PFSK-1 (cell line): ENCODE data around the gene PHAF1.

ENCODE experiments used
- FOXP2 ChIP-seq: optimal IDR thresholded peaks from 2 replicates; pipeline ENCODE3; 2011; ENCODE audit warnings: borderline replicate concordance, control low read depth, inconsistent platforms; ENCODE audit not compliant: insufficient read depth; ENCODE audit errors: extremely low read length, extremely low read depth
- POLR2AphosphoS5 ChIP-seq: IDR thresholded peaks from 2 replicates; pipeline ENCODE4 v1.6.1; 2012; ENCODE audit warnings: low read depth, mild to moderate bottlenecking, control low read depth, low read length, moderate library complexity
- SIN3A ChIP-seq: IDR thresholded peaks from 2 replicates; pipeline ENCODE4 v1.6.1; 2012; ENCODE audit warnings: mild to moderate bottlenecking, low read length, moderate library complexity, borderline replicate concordance; ENCODE audit not compliant: insufficient read depth
- TAF1 ChIP-seq: IDR thresholded peaks from 2 replicates; pipeline ENCODE4 v1.6.1; 2012; ENCODE audit warnings: low read length, control low read depth, borderline replicate concordance; ENCODE audit not compliant: insufficient read depth
- TF ChIP-seq, protein P1 (sequence below), 2 experiments: IDR thresholded peaks; 2 replicates each; pipeline versions ENCODE4 v1.6.1 to v1.8.0; 2011 to 2012; ENCODE audit warnings: low read depth in 2 of 2, low read length in 2 of 2, control low read depth in 1 of 2, inconsistent platforms in 1 of 2, mild to moderate bottlenecking in 1 of 2, moderate library complexity in 1 of 2; ENCODE audit not compliant: insufficient read depth in 1 of 2

Gene PHAF1

DNA sequence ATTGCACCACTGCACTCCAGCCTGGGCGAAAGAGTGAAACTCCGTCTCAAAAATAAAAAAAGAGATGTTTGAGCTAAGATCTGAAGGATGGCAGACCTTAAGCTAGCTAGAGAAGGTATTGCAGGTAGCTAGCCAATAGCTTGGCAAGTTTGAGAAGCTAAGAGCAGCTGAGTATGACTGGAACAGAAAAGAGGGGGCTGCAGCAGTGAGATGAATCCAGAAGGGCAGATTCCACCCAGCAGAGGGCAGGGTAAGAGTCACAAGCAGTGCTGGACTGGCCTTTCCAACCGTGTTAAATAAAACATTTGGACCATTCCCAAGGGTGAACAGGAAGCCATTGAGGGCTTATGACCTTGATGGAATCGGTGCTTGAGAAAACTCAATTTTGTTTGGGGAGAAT lies 5.7 kb upstream of the PHAF1 start:
- TF ChIP-seq POLR2AphosphoS5: no peak
- TF ChIP-seq, protein P1, sequence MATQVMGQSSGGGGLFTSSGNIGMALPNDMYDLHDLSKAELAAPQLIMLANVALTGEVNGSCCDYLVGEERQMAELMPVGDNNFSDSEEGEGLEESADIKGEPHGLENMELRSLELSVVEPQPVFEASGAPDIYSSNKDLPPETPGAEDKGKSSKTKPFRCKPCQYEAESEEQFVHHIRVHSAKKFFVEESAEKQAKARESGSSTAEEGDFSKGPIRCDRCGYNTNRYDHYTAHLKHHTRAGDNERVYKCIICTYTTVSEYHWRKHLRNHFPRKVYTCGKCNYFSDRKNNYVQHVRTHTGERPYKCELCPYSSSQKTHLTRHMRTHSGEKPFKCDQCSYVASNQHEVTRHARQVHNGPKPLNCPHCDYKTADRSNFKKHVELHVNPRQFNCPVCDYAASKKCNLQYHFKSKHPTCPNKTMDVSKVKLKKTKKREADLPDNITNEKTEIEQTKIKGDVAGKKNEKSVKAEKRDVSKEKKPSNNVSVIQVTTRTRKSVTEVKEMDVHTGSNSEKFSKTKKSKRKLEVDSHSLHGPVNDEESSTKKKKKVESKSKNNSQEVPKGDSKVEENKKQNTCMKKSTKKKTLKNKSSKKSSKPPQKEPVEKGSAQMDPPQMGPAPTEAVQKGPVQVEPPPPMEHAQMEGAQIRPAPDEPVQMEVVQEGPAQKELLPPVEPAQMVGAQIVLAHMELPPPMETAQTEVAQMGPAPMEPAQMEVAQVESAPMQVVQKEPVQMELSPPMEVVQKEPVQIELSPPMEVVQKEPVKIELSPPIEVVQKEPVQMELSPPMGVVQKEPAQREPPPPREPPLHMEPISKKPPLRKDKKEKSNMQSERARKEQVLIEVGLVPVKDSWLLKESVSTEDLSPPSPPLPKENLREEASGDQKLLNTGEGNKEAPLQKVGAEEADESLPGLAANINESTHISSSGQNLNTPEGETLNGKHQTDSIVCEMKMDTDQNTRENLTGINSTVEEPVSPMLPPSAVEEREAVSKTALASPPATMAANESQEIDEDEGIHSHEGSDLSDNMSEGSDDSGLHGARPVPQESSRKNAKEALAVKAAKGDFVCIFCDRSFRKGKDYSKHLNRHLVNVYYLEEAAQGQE (IDR thresholded peaks at IDR 0.05; ENCODE audit: insufficient read depth in 1 of 2, low read depth in 2 of 2, low read length in 2 of 2): no peak
- no peak for TF ChIP-seq TAF1
- TF ChIP-seq SIN3A: no peak
- TF ChIP-seq FOXP2: no peak

DNA sequence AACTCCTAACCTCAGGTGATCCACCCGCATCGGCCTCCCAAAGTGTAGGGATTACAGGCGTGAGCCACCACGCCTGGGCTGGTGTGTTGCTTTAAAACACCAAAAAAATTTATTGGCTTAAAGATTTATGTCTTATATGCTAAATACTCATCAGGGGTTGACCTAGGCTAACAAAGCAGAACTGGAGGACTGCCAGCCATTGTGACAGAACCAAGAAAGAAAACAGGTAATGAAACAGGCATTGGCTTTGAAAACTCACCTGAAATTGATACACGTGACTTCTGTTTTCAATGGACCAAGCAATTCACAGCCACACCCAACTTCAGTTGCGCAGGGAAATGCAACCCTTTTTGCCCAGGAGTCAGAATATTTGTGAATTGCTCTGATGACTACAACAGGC lies 4.9 kb upstream of the PHAF1 start:
- TF ChIP-seq POLR2AphosphoS5: no peak
- TF ChIP-seq, protein P1 (IDR thresholded peaks at IDR 0.05; ENCODE audit: insufficient read depth in 1 of 2, low read depth in 2 of 2, low read length in 2 of 2): no peak
- TF ChIP-seq FOXP2: no peak
- no peak for TF ChIP-seq TAF1
- TF ChIP-seq SIN3A: no peak

DNA sequence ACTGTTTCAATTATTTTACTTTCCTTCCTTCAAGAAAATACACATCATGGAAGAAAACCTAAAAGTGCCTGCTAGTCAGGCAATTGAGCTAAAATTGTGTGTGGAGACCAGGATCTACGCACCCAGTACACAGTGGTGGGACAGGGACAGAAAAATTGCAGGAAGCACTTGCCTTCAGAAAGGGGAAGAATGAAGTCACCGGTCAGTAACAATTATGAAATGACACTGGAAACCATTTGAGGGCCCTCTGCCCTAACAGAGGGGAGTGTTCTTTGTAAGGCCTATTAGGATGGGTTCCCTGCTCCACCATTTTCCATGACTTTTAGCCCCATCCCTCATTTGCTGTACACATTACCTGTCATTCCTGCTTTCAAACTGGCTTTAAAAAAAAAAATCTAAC lies 4.5 kb upstream of the PHAF1 start:
- TF ChIP-seq SIN3A (no peak), POLR2AphosphoS5 (no peak), FOXP2 (no peak), TAF1 (no peak)
- TF ChIP-seq, protein P1 (IDR thresholded peaks at IDR 0.05; ENCODE audit: insufficient read depth in 1 of 2, low read depth in 2 of 2, low read length in 2 of 2): no peak

DNA sequence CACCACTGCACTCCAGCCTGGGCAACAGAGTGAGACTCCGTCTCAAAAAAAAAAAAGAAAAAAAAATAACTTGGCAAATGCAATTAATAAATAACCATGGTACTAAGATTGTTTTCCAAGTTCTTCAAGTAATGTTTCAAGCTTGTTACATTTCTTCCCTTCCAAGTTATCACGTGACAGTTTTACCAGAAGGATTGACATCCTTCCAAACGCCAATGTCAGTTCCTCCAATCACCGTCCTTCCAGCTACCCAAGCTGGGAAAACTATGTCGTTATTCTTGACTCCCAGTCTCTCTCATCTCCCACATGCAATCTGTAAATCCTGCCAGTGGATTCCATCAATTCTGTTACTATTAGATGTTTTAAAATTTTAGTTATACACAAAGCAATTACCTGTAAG lies 3.9 kb upstream of the PHAF1 start:
- no peak for TF ChIP-seq FOXP2

DNA sequence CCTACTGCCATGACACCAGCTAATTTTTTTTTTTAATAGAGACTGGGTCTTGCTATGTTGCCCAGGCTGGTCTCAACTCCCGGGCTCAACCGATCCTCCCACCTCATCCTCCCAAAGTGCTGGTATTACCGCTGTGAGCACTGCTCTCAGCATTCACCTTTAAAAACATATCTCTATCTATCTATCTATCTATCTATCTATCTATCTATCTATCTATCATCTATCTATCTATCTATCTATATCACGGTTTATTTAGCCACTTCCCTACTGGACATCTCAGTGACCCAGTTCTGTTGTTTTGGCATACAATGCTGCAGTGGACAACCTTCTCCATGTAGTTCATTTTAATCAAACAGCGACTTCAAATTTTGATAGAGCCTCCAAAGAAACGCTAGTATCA lies 1.3 kb upstream of the PHAF1 start:
- TF ChIP-seq, protein P1 (IDR thresholded peaks at IDR 0.05; ENCODE audit: insufficient read depth in 1 of 2, low read depth in 2 of 2, low read length in 2 of 2): no peak
- no peak for TF ChIP-seq TAF1

DNA sequence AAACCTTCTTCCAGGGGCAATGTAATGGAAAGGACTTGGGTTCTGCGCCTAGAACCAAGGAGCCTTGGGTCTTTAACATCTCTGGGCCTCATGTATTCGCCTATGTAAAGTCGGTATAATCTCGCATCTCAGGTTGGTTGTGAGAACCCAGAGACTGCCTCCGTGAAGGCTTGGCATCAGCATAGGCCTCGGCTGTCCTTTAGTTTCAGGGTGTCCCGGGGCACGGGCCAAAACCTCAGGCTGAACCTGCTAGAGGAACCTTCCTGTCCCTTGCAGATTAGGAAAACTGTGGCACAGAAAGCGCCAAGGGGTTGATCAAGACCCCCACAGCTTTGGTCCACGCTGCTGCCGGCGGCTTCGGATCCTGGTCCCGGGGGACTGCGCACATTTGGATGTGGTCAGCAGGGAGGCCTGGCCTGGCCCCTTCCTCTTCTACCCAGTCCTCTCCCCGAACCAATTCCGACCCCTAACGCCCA lies 772 bp upstream of the PHAF1 start:
- TF ChIP-seq SIN3A (no peak), TAF1 (no peak), FOXP2 (no peak), POLR2AphosphoS5 (no peak)
- TF ChIP-seq, protein P1 (IDR thresholded peaks at IDR 0.05; ENCODE audit: insufficient read depth in 1 of 2, low read depth in 2 of 2, low read length in 2 of 2): no peak
